8988T (cell line): ENCODE measurements around the gene SLC6A13.
"Not testable (repeated sequence)": the region's sequence is repeated elsewhere in the genome, so short reads cannot be mapped to it uniquely, and the experiment has no call there.

ENCODE experiments used
- DNase-seq: peaks from one replicate; pipeline ENCODE4 v3.0.0; 2011

SLC6A13 gene

GRCh38 chr12:263574-263973 is 938 bp upstream of the SLC6A13 start:
- DNase-seq, result peak; percentile 27

- DNase-seq, result no peak
Measured at GRCh38 chr12:262113-262512, 523 bp downstream of the SLC6A13 start.

GRCh38 chr12:257521-258321 is 4.9 kb downstream of the SLC6A13 start:
- DNase-seq, result no peak

- DNase-seq, result no peak
Measured at GRCh38 chr12:256958-257357, 5.7 kb downstream of the SLC6A13 start.

- DNase-seq, result no peak
Measured at GRCh38 chr12:256225-256624, 6.4 kb downstream of the SLC6A13 start.

GRCh38 chr12:254912-255311 is 7.7 kb downstream of the SLC6A13 start:
- no peak for DNase-seq

GRCh38 chr12:254039-254438 is 8.6 kb downstream of the SLC6A13 start:
- no peak for DNase-seq

GRCh38 chr12:253116-253831 is 9.4 kb downstream of the SLC6A13 start:
- no peak for DNase-seq

GRCh38 chr12:252636-253035 is 10.0 kb downstream of the SLC6A13 start:
- DNase-seq, result no peak

GRCh38 chr12:247271-247670 is 15.4 kb downstream of the SLC6A13 start:
- DNase-seq, result no peak

- no peak for DNase-seq
Measured at GRCh38 chr12:243381-243780, 19.3 kb downstream of the SLC6A13 start.

GRCh38 chr12:242496-242895 is 20.1 kb downstream of the SLC6A13 start:
- no peak for DNase-seq

- no peak for DNase-seq
Measured at GRCh38 chr12:241266-241665, 21.4 kb downstream of the SLC6A13 start.

- DNase-seq, result no peak
Measured at GRCh38 chr12:240566-240965, 22.1 kb downstream of the SLC6A13 start.

- no peak for DNase-seq
Measured at GRCh38 chr12:238736-239398, 23.8 kb downstream of the SLC6A13 start.

- no peak for DNase-seq
Measured at GRCh38 chr12:238116-238515, 24.5 kb downstream of the SLC6A13 start.

GRCh38 chr12:237026-237815 is 25.4 kb downstream of the SLC6A13 start:
- no peak for DNase-seq

- no peak for DNase-seq
Measured at GRCh38 chr12:236445-236844, 26.2 kb downstream of the SLC6A13 start.

- not testable (repeated sequence) for DNase-seq
Measured at GRCh38 chr12:235967-236366, 26.7 kb downstream of the SLC6A13 start.

GRCh38 chr12:234891-235415 is 27.7 kb downstream of the SLC6A13 start:
- DNase-seq, result no peak

- DNase-seq, result no peak
Measured at GRCh38 chr12:234019-234418, 28.6 kb downstream of the SLC6A13 start.

GRCh38 chr12:233615-233968 is 29.0 kb downstream of the SLC6A13 start:
- no peak for DNase-seq
